Ramos (cell line): ENCODE data around the gene SEC16B.
"Not testable (repeated sequence)": the region's sequence is repeated elsewhere in the genome, so short reads cannot be mapped to it uniquely, and the experiment has no call there.

Experiments used
- in situ Hi-C: fragments of 300-500 bp; cut with MboI; formaldehyde crosslinking; loops from one replicate; pipeline ENCODE4 v1.14.3; 2022; ENCODE audit warnings: low sequenced_read_pairs; ENCODE audit not compliant: unreplicated experiment

Gene SEC16B

GRCh38 chr1:177969825-177970371 is at the start of gene SEC16B:
Gene SEC16B (minus strand): TSS chr1:177970058. CDS start chr1:177967981, 2,077 bp downstream.
- in situ Hi-C loops, result no loop called here

- in situ Hi-C loops, result no loop called here
Measured at GRCh38 chr1:178019622-178020021, 49.8 kb upstream of the SEC16B start.

GRCh38 chr1:178019208-178019607 is 49.4 kb upstream of the SEC16B start:
- in situ Hi-C loops, result no loop called here

GRCh38 chr1:178017517-178017916 is 47.7 kb upstream of the SEC16B start:
- in situ Hi-C loops, result no loop called here

GRCh38 chr1:178011864-178012503 is 42.1 kb upstream of the SEC16B start:
- in situ Hi-C loops, result no loop called here

- in situ Hi-C loops, result no loop called here
Measured at GRCh38 chr1:178011465-178011828, 41.6 kb upstream of the SEC16B start.

GRCh38 chr1:178010674-178011464 is 41.0 kb upstream of the SEC16B start:
- in situ Hi-C loops, result no loop called here

- in situ Hi-C loops, result no loop called here
Measured at GRCh38 chr1:178006043-178006442, 36.2 kb upstream of the SEC16B start.

GRCh38 chr1:178005450-178005849 is 35.6 kb upstream of the SEC16B start:
- in situ Hi-C loops, result no loop called here

GRCh38 chr1:178004926-178005391 is 35.1 kb upstream of the SEC16B start:
- in situ Hi-C loops, result no loop called here

GRCh38 chr1:177998696-177999631 is 29.1 kb upstream of the SEC16B start:
- in situ Hi-C loops, result no loop called here

GRCh38 chr1:177996957-177997356 is 27.1 kb upstream of the SEC16B start:
- in situ Hi-C loops, result no loop called here

- in situ Hi-C loops, result no loop called here
Measured at GRCh38 chr1:177995369-177995768, 25.5 kb upstream of the SEC16B start.

- in situ Hi-C loops, result not testable (repeated sequence)
Measured at GRCh38 chr1:177986281-177986680, 16.4 kb upstream of the SEC16B start.

- in situ Hi-C loops, result no loop called here
Measured at GRCh38 chr1:177984761-177985160, 14.9 kb upstream of the SEC16B start.

- in situ Hi-C loops, result no loop called here
Measured at GRCh38 chr1:177984136-177984525, 14.3 kb upstream of the SEC16B start.

- in situ Hi-C loops, result no loop called here
Measured at GRCh38 chr1:177983482-177984135, 13.8 kb upstream of the SEC16B start.

- in situ Hi-C loops, result no loop called here
Measured at GRCh38 chr1:177983077-177983476, 13.2 kb upstream of the SEC16B start.

GRCh38 chr1:177981200-177981599 is 11.3 kb upstream of the SEC16B start:
- in situ Hi-C loops, result no loop called here

- in situ Hi-C loops, result no loop called here
Measured at GRCh38 chr1:177979272-177979671, 9.4 kb upstream of the SEC16B start.
